Measurements from ENCODE around the gene MYT1. TPM values are rescaled to one million over a fixed set of nuclear protein-coding genes. Genes with fewer than 3 reads are reported as not detected.

The MYT1 gene
- total RNA-seq, 4 donors from 2014 or later: not detected

GRCh38 chr20:64228751-64229506 is 64.7 kb downstream of the MYT1 start:
- Histone ChIP-seq H3K36me3 (no peaks in the 10 kb centered on the region), H3K4me3 (no peak overlapping the region), H3K27ac (replicated peaks in 1 of 4) (no peak overlapping the region), H3K27me3 (peaks cover 0 to 30% (median 0%) of the 10 kb centered on the region in 4 donors), H3K9me3 (no peaks in the 10 kb centered on the region), H3K4me1 (peaks cover 4 to 18% (median 8%) of the 10 kb centered on the region in 4 donors)
- intact Hi-C loops (cut with DNase I): no loop called here
- DNase-seq (ENCODE audit: extremely low spot score): no peak
- WGBS: 71% methylated on average over 13 of the region's 14 CpGs
- no peak for TF ChIP-seq CTCF (IDR thresholded peaks at IDR 0.05)
- no peak for TF ChIP-seq POLR2AphosphoS5 (IDR thresholded peaks at IDR 0.05)
- no peak for TF ChIP-seq EP300 (IDR thresholded peaks at IDR 0.05)
- TF ChIP-seq POLR2A (IDR thresholded peaks at IDR 0.05; ENCODE audit: low read depth): no peak

- DNase-seq (ENCODE audit: extremely low spot score): no peak
- Histone ChIP-seq H3K4me3 (no peak overlapping the region), H3K27me3 (peaks cover 0 to 23% (median 0%) of the 10 kb centered on the region in 4 donors), H3K9me3 (no peaks in the 10 kb centered on the region), H3K36me3 (no peaks in the 10 kb centered on the region), H3K4me1 (peaks cover 0 to 16% (median 2%) of the 10 kb centered on the region in 4 donors), H3K27ac (replicated peaks in 1 of 4) (no peak overlapping the region)
- 75% methylated on average over 7 of the region's 8 CpGs for WGBS
- TF ChIP-seq POLR2AphosphoS5 (IDR thresholded peaks at IDR 0.05) (no peak), POLR2A (IDR thresholded peaks at IDR 0.05; ENCODE audit: low read depth) (no peak), CTCF (IDR thresholded peaks at IDR 0.05) (no peak)
- intact Hi-C loops (cut with DNase I): no loop called here
Observed at GRCh38 chr20:64229507-64230061, 65.3 kb downstream of the MYT1 start.

GRCh38 chr20:64230461-64231145 is 66.4 kb downstream of the MYT1 start:
- Histone ChIP-seq H3K36me3 (no peaks in the 10 kb centered on the region), H3K27me3 (peaks cover 0 to 13% (median 0%) of the 10 kb centered on the region in 4 donors), H3K27ac (replicated peaks in 1 of 4) (no peak overlapping the region), H3K4me1 (peaks cover 0 to 10% (median 0%) of the 10 kb centered on the region in 4 donors), H3K9me3 (no peaks in the 10 kb centered on the region), H3K4me3 (no peak overlapping the region)
- no peak for TF ChIP-seq CTCF (IDR thresholded peaks at IDR 0.05)
- TF ChIP-seq POLR2AphosphoS5 (IDR thresholded peaks at IDR 0.05): no peak
- no peak for TF ChIP-seq EP300 (IDR thresholded peaks at IDR 0.05)
- no peak for TF ChIP-seq POLR2A (IDR thresholded peaks at IDR 0.05; ENCODE audit: low read depth)
- intact Hi-C loops (cut with DNase I): no loop called here
- no peak for DNase-seq (ENCODE audit: extremely low spot score)
- WGBS: 91% methylated on average over 15 of the region's 22 CpGs

GRCh38 chr20:64231621-64232550 is 67.6 kb downstream of the MYT1 start:
- Histone ChIP-seq H3K36me3 (no peaks in the 10 kb centered on the region), H3K27ac (replicated peaks in 1 of 4) (no peak overlapping the region), H3K4me1 (peaks cover 0 to 10% (median 0%) of the 10 kb centered on the region in 4 donors), H3K4me3 (no peak overlapping the region), H3K27me3 (peaks cover 0 to 6% (median 0%) of the 10 kb centered on the region in 4 donors), H3K9me3 (no peaks in the 10 kb centered on the region)
- 91% methylated on average over 14 of the region's 27 CpGs for WGBS
- intact Hi-C loops (cut with DNase I): no loop called here
- no peak for TF ChIP-seq EP300 (IDR thresholded peaks at IDR 0.05)
- no peak for TF ChIP-seq CTCF (IDR thresholded peaks at IDR 0.05)
- no peak for TF ChIP-seq POLR2A (IDR thresholded peaks at IDR 0.05; ENCODE audit: low read depth)
- no peak for TF ChIP-seq POLR2AphosphoS5 (IDR thresholded peaks at IDR 0.05)
- DNase-seq (ENCODE audit: extremely low spot score): no peak
